Amniotic epithelial cell (primary cell): ENCODE data around the gene MUC5B.

ENCODE experiments used
- DNase-seq: peaks from one replicate; pipeline ENCODE4 v3.0.0-alpha.2; 2010; ENCODE audit warnings: low read depth

MUC5B gene

DNA sequence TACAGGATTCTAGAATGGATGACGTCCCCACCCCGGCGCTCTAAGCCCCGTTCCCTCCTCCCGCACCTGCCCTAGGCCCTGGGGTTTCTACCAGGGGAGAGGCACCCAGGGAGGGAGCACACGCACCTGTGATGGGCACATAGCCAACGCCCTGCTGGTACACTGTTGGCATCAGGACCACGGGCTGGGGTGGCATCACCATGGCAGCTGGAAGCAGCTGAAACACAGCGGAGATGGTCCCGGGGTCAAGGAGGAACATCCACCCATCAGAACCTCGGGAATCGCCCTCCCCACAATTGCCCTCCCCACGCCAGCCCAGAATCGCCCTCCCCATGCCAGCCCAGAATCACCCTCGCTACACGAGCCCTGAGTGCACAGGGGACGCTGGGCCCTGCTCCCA lies 63.0 kb downstream of the MUC5B start:
- DNase-seq: no peak

DNA sequence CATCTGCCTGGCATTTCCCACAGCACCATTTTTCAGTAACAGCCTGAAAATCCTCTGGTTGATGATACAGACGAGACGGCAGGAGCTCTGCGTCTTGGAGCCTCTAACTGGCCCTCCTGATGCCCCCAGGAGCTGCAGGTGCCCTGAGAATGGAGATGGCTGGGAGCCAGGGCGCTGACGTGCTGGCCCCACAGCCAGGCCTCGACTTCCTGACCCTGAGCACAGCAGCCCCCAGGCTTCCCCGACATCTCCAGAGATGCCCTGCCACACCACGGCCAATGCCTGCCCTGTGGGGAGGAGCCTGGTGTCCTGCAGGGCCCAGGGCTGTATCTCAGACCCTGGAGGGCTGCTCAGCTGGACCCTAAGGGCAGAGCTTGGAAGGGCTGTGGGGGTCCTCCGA lies 65.1 kb downstream of the MUC5B start:
- DNase-seq: no peak

DNA sequence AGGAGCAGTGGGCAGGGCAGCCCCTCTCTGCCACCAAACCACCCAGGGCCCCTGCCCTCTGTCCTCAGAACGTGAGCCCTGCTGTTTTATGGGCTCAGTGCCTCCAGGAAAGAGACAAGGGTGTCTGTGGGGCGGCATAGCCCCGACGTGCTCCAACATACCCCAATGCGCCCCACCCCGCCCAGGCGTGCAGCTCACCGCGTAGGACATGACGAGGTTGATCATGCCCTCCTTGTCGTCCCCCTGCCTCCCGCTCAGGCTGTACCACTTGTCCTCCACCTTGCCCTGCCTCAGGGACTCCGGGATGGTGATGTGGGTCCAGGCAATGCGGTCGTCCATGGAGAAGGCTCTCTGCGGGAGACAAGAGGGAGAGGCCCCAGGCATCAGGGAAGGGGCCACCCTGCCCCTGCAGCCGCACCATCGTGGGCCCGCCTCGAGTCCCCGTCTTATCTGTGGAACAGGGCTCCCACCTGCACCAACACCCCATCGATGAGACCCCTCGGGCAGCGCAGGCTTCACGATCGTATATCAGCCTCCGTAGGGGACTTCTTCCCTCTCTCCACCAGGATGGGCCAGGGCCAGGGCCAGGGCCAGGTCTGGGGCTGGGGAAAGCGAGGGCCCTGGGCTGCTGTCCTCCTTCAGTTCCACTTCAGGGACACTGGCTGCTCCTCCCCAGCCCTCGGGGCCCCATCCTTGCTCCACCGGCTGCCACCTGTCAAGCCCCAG lies 65.7 kb downstream of the MUC5B start:
- DNase-seq: no peak

DNA sequence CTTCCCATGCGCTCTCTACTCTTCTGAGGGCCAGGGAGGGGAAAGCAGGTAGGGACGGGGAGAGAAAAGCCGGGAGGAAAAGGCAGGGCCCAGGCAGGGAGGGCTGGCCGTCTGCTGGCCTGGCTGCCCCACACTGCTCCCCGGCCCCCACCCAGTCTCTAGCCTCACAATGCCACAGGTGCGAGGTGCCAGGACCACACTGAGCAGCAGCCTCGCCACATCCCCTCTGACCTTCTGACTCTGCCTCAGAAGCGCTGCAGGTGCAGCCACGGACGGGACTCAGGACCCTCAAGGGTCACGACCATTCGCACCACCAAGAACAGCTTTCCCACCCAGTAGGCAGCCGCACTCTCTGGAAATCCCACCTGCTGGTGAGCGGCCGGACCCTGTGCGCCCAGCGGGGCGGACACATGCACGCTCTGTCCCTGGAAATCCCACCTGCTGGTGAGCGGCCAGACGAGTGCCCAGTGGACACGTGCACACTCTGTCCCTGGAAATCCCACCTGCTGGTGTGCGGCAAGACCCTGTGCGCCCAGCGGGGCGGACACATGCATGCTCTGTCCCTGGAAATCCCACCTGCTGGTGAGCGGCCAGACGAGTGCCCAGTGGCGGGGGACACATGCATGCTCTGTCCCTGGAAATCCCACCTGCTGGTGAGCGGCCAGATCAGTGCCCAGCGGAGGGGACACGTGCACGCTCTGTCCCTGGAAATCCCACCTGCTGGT lies 66.5 kb downstream of the MUC5B start:
- no peak for DNase-seq

DNA sequence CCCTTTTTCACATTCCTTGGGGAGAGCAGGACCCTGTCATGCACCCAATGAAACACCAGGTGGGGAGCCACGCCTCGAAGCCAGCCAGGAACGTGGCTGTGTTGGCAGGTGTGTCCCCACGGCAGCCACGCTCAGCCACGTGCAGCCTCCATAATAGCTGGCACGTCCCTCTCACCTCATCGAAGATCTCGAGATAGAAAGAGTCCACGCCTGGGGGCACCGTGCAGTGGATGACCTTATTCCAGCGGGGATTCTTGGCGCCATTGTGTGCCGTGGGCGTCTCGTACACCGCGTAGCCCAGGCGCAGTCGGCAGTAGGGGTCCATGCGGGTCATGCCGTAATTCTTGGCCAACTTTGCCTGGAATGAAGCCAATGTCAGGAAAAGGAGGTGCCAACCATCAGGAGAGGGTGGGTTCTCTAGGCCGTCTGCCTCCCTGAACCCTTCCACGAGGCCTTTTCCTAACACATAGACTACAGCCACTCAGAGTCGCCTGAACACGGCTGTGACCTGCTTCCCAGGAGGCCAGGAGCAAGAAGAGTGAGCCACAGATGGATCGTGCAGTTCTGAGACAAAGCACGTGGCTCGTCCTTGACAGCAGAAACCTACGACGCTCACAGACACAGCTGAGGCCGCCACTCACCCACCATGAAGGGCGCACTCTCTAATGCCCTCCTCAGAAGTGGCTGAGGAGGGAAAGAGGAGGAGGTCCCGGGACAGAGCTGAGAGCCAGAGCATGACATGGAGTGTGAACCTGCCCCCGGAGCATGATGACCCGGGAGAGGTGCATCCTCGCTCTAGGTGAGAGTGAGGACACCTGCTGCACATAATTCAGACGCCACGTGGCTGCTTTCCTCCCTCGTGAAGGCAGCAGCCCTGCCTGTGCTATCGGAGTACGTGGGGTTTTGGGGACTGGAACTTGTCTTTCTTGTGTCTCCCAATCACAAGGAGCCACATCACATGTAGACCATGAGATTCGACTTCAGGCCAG lies 67.5 kb downstream of the MUC5B start:
- DNase-seq: no peak

DNA sequence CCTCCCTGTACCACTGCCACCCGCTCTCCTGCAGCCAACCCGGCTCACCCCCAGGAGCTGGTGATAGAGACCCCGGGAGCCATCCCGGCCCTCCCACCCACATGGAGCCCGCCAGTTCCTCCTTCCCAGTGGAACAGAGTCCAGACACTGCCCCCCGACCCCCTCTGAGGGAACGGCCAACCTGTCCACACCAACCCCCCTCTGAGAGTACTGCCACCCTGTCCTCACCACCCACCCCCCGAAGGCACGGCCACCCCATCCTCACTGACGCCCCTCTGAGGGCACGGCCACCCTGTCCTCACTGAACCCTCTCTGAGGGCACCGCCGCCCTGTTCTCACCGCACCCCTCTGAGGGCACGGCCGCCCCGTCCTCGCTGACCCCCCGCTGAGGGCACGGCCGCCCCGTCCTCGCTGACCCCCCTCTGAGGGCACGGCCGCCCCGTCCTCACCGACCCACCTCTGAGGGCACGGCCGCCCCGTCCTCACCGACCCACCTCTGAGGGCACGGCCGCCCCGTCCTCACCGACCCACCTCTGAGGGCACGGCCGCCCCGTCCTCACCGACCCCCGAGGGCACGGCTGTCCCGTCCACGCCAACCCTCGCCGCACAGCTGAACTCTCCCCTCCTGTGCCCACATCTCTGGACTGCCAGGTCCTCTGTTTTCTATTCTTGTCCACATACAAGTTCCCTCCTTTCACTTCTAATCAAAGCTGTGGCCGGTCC lies 68.6 kb downstream of the MUC5B start:
- no peak for DNase-seq

DNA sequence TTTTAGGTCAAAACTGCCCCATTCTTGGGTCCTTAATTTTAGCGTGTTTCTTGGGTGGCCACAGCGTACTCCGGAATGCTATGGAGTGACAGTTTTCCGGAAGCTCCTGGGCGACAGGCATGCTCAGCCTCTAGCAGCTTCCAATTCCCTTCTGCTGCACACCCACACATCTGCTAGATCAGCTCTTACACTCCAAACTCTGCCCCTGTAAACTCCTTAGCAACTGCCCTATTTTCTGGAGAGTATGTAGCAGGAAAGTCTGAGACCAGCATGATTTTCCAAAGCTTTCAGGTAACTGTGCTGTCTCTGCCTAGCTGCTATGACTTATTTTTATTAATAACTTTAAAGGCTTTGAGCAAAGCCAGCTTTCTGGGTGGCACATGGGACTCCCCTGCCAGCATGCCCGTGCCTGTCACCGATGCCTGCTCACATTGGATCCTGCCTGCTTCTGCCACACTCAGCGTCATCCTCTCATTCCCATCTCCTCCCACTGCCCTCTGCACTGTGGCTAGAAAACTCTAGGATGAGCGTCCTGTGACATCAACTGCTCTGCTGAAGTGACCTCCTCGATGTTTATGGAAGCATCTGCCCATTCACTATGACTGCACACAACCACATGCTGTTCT lies 69.3 kb downstream of the MUC5B start:
- no peak for DNase-seq

DNA sequence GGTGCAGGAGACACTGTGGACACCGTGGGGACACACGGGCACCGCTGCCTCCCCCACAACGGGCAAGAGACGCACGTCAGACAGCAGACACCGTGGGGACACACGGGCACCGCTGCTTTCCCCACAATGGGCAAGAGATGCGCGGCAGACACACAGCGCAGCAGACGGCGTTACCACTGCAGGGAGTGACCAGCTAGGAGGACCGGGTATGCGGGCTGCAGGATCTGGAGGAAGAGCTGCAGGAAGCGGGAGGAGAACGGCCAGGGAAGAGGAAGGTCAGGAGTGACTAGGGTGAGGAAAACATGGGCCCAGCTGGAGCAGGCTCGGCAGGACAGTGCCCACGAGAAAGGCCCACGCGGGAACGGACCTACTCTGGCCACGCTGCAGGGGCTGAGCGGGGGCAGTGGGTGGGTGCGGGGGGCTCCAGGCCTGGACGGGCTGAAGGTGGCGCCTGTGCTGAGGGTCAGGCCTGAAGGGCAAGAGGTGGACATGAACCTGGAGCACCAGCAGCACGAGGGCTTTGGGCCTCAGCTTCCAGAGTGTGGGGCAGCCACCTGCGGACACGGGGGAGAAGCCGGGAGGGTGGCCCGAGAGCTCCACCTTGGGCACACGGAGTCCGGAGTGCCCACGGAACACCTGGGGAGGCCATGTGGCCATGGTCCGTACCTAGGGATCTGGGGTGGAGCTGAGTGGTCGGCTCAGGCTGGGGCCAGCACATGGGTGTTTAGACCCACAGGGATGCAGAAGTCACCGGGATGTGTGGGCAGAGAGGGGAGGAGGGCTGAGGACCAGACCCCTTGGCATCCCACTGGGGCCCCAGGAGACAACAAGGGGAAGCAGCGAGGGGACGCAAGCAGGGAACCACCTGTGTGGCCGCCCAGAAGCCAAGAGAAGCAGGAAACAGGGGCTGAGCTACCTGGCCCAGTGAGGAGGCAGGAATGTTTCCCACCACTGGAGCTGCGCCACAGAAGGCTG lies 70.1 kb downstream of the MUC5B start:
- DNase-seq: no peak

DNA sequence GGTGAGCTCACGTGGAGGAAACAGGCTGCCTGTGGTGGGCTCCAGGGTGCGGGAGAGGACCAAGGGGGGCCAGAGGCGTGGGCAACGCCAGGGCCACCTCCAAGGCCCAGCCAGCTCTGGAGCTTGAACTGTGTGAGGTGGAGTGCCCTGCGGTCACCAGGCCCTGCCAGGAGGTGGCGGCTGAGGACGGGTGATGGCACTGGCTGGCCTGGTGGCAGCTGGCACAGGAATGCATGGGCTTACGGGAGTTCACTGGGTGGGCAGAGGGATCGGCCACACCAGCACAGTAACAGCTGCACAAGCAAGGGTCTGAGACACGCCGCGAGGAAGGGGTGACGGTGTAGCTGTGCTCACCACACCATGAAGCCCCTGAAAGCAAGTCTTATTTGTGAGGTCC lies 70.8 kb downstream of the MUC5B start:
- no peak for DNase-seq

DNA sequence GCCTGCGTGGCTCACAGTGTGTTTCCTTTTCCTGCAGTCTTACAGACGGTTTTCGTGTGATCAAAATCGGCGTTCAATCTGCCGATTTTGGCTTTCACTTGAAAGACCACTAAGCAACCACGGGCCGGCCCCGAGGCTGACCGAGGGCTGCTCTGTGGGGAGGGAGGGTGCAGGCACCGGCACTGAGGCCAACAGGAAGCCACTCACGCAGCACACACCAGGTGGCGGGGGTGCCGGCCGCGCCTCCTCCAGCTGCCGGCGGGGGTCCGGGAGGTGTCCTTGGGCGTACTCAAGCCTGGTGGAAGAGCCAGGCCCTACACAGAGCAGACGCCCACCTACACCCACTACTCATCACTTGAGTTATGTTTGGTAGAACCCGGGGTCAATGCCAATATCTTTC lies 72.2 kb downstream of the MUC5B start:
- DNase-seq: no peak

DNA sequence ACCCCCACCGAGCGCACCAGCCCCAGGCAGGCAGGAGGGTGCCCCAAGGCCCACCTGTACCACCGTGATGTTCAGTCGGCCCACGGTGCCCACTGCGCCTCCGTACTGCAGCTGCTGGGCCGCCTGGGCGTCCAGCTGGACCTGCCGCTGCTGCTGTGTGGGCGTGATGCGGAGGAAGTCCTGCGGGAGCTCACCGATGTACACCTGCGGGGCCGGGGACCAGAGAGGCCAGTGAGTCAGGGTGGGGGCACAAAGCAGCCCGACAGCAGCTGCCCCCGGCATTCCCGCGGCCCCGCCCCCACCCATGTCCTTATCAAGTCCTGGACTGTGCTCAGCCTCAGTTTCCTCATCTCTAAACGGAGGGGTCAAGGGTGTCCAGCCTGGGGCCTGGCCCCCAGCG lies 72.7 kb downstream of the MUC5B start:
- no peak for DNase-seq

DNA sequence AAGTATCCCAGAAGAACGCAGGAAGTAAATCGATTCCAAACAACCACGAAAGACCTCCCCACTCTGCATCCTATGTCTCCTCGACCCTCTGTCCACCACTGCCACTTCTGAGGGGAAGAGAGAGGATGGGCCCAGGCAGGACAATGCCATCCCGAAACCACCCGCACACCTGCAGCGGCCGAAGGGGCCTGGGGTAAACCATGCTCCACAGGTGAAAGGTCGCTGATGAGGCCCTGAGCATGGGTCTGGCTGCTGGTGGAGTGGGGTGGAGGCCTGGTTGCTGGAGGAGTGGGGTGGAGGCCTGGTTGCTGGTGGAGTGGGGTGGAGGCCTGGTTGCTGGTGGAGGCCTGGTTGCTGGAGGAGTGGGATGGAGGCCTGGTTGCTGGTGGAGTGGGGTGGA lies 73.4 kb downstream of the MUC5B start:
- no peak for DNase-seq

DNA sequence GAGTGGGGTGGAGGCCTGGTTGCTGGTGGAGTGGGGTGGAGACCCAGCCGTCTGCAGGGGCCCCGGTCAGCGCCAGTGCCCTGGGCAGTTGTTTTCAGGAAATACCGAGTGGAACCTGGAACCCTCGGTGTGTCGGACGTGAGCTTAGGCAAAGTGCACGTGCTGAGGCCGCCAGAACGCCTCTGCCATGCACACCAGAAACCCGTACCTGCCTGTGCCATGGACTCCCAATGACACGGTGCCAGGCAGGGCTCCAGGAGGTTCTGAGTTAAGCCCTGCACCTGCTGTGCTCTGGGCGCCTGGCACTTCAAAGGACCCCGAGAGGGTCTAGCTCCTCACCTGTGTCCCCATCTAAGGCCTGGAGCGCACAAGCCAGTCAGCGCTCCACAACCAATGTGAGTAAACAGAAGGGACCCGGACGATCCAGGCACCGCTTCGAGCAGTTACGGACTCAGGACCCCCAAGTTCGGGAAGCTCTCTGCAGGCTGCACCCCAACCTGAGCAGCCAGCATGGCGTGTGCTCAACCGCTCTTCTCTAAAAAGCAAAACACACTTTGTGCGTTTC lies 74.2 kb downstream of the MUC5B start:
- DNase-seq: no peak

DNA sequence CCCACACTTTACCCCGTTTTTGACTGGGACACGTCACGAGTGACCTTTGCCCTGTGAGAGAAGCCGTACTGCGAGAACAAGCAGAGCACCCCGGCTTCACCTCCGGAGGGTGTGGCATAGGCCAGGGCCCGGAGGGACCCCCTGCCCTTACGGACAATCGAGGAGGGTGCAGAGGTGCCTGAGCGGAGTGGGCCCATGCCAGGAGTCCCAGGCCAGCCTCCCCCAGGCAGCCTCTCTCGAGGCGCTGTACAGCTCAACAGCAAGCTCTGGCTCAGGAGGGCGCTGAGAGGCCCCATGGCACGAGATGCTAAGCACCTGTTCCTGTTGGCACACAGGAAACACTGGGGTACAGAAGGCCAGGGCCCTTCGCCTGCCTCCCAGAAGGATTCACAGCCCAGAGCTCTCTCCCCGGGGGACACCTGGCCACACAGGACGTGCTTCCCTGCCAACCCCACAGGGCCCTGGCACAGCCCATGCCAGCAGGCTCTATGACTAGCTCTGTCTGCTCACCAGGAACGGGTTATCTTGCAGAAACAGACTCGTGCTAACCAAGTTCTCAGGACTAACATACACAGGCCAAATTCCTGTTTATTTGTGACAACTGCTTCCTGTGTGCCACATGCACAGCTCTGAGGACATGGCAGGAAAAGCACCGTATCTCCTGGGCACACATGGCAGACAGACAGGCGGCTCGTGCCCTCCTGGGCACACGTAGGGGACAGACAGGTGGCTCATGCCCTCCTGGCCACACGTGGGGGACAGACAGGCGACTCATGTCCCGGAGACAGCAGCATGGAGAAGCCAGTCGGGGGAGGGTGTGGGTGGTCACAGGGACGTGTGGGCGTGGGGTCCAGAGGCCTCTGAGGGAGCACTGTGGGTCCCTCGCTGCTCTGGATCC lies 75.0 kb downstream of the MUC5B start:
- no peak for DNase-seq

DNA sequence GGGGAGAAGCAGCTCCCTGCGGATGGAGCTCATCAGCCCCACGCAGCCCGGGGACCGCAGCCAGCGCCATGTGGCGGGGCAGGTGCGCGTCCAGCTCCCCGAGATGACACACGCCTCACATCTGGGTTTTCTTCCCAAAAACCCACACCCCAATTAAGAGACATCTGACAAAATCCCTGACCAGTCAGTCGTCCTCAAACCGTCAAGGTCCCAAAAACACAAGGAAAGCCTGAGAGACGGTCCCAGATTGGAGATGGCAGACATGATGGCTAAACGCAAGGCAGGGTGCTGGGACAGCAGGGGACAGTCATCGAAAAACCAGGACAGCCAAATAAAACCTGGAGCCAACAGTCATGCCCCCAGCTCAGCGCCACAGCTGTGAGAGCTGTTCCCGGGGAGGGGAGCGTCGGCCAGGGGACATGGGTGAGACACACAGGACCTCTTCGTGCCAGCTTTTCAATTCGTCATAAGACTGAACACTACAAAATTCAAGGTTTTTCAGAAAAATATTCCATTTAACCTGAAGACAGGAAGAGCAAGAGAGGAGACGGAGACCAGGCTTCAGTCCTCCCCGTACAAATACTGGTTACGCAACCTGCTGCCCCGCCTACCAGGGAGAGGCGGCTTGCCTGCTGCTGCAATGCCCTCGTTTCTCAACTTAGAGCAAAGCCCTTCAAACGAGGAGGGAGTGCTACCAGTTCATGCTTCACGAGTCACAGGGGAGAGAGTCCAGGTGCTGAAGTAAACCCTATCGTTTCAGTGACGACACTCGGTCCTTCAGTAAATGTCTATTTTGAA lies 76.0 kb downstream of the MUC5B start:
- peak; percentile 93 for DNase-seq

DNA sequence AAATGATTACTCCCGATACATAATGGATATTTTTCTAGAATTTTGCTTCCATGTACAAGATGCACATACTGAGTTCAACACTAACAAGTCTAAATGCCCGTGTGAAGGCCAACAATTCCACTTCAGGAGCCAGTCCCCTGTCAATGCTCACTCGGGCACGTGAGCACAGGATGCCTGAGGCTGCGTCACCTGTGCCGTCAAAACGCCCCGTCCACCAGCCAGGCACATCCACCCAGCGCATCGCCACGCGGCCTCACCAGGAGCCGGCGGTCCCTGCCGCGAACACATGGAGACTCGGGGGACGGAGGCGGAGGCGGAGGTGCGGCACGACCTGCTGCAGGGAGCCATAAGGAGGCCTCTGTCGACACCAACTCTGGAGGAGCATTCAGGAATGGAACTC lies 76.8 kb downstream of the MUC5B start:
- DNase-seq: no peak

DNA sequence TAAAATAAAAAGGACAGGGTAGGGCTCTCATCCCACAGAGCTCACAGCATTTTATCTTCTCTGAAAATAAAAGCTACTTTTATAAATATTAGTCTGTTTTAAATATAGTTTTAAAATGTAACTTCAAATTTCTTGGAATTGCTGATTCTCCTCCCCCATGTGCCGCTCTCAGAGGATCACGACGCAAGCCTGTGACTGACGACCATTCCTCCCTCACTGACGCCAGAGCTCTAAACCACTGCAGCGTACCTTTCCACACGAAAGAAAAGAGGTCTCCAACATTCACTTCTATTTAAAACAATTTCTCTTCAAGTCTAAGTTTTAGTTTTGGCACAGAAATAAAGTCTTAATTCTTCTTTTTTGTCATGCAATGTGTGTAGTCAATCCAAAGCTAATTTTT lies 77.3 kb downstream of the MUC5B start:
- DNase-seq: no peak

DNA sequence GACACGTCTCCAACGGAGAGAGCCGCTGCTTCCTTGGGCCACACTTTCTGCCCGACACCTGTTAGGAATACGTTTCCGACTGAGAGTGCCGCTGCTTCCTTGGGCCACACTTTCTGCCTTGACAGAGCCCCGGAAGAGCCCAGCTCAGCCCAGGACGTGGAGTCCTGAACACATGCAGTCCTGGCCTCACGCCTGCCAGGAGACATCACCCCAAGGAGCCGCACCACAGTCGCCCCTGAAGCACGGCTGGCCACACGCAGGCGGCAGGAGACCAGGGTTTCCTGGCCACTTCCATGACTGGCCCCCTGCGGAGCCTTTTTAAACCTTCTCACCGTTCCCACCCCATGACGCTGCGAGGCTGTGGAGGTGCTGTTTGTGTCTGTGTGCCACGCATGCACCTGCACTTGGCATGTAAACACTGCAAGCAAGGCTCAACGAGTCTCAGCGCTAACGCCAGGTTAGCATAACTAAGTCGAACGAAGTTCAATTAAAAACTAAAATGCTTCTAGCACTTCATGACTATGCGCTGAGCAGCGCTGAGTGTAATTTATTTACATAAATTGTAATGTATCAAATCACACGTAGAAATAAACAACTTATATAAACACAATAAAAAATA lies 77.8 kb downstream of the MUC5B start:
- DNase-seq: no peak
